Mesendoderm (in vitro differentiated cells): Measurements from ENCODE around the gene DAB2IP.

Experiments used
- DNase-seq: peaks from one replicate; pipeline ENCODE4 v3.0.0; 2013
- H2AK5ac ChIP-seq: 2 replicates; pipeline ENCODE4 v1.6.1; 2013; ENCODE audit warnings: low read length, inconsistent platforms
- H2BK120ac ChIP-seq: 2 replicates; pipeline ENCODE4 v1.6.1; 2013; ENCODE audit warnings: low read depth, mild to moderate bottlenecking, low read length, moderate library complexity, mixed read lengths
- H2BK15ac ChIP-seq: replicated peaks from 2 replicates; pipeline ENCODE4 v1.6.1; 2013; ENCODE audit warnings: low read depth, mild to moderate bottlenecking, moderate library complexity
- H2BK5ac ChIP-seq: 2 replicates; pipeline ENCODE4 v1.6.1; 2013; ENCODE audit warnings: low read length, inconsistent platforms
- H3K18ac ChIP-seq: 2 replicates; pipeline ENCODE4 v1.6.1; 2013; ENCODE audit warnings: mild to moderate bottlenecking, low read length, mixed read lengths
- H3K23ac ChIP-seq: one replicate; pipeline ENCODE4 v1.6.1; 2013; ENCODE audit warnings: low read length
- H3K27ac ChIP-seq: 2 replicates; pipeline ENCODE4 v1.5.1; 2013; ENCODE audit warnings: low read depth, mild to moderate bottlenecking, inconsistent platforms, low read length, moderate library complexity
- H3K27me3 ChIP-seq: 2 replicates; pipeline ENCODE4 v1.6.1; 2013; ENCODE audit warnings: low read length, control low read depth, mild to moderate bottlenecking, inconsistent platforms; ENCODE audit not compliant: insufficient read depth, poor library complexity
- H3K36me3 ChIP-seq: 2 replicates; pipeline ENCODE4 v1.6.1; 2013; ENCODE audit warnings: low read length, inconsistent platforms; ENCODE audit not compliant: control insufficient read depth, insufficient read depth
- H3K4ac ChIP-seq: one replicate; pipeline ENCODE4 v1.6.1; 2013; ENCODE audit warnings: low read depth, mild to moderate bottlenecking, low read length, moderate library complexity
- H3K4me1 ChIP-seq: 2 replicates; pipeline ENCODE4 v1.6.1; 2013; ENCODE audit warnings: low read depth, low read length, inconsistent platforms; ENCODE audit not compliant: control insufficient read depth
- H3K4me2 ChIP-seq: 2 replicates; pipeline ENCODE4 v1.6.1; 2013; ENCODE audit warnings: low read length
- H3K4me3 ChIP-seq: 2 replicates; pipeline ENCODE4 v1.5.1; 2013; ENCODE audit warnings: mild to moderate bottlenecking, low read length
- H3K56ac ChIP-seq: one replicate; pipeline ENCODE4 v1.6.1; 2013; ENCODE audit warnings: low read length
- H3K79me1 ChIP-seq: 2 replicates; pipeline ENCODE4 v1.6.1; 2013; ENCODE audit warnings: low read length, inconsistent platforms
- H3K79me2 ChIP-seq: 2 replicates; pipeline ENCODE4 v1.6.1; 2013; ENCODE audit warnings: mild to moderate bottlenecking, low read length; ENCODE audit not compliant: control insufficient read depth, insufficient read depth
- H3K9ac ChIP-seq: 2 replicates; pipeline ENCODE4 v1.6.1; 2013; ENCODE audit warnings: low read length, inconsistent platforms
- H4K5ac ChIP-seq: one replicate; pipeline ENCODE4 v1.6.1; 2013; ENCODE audit warnings: low read length
- H4K8ac ChIP-seq: one replicate; pipeline ENCODE4 v1.6.1; 2013; ENCODE audit warnings: low read depth, mild to moderate bottlenecking, control low read depth, low read length, moderate library complexity
- WGBS: extraction: QIAGEN DNeasy Blood & Tissue Kit; methylation state at CpG from one replicate; pipeline ENCODE4 v1.1.7; 2013; ENCODE audit warnings: low lambda C conversion rate, missing lambda C conversion rate; ENCODE audit not compliant: insufficient coverage; ENCODE audit errors: extremely low coverage; 5-methylcytosine and 5-hydroxymethylcytosine counted together

Gene DAB2IP

GRCh38 chr9:121776739-121777637 lies 125.6 kb downstream of the DAB2IP start:
- Histone ChIP-seq H3K9ac (no peak overlapping the region), H3K4me3 (no peak overlapping the region), H2BK15ac (no peak overlapping the region), H3K79me2 (no peaks in the 10 kb centered on the region), H3K4me2 (no peak overlapping the region), H3K56ac (no peak overlapping the region), H2BK120ac (no peak overlapping the region), H4K8ac (no peak overlapping the region), H3K27ac (no peak overlapping the region), H3K4me1 (no peaks in the 10 kb centered on the region), H3K23ac (no peak overlapping the region), H3K79me1 (no peaks in the 10 kb centered on the region), H4K5ac (no peak overlapping the region), H3K36me3 (peaks cover 4% of the 10 kb centered on the region), H3K4ac (no peak overlapping the region), H2AK5ac (no peak overlapping the region), H3K18ac (no peak overlapping the region), H2BK5ac (no peak overlapping the region), H3K27me3 (no peaks in the 10 kb centered on the region)
- no peak for DNase-seq
- no CpG with 5 or more reads among the region's 8 CpGs for WGBS

DNA sequence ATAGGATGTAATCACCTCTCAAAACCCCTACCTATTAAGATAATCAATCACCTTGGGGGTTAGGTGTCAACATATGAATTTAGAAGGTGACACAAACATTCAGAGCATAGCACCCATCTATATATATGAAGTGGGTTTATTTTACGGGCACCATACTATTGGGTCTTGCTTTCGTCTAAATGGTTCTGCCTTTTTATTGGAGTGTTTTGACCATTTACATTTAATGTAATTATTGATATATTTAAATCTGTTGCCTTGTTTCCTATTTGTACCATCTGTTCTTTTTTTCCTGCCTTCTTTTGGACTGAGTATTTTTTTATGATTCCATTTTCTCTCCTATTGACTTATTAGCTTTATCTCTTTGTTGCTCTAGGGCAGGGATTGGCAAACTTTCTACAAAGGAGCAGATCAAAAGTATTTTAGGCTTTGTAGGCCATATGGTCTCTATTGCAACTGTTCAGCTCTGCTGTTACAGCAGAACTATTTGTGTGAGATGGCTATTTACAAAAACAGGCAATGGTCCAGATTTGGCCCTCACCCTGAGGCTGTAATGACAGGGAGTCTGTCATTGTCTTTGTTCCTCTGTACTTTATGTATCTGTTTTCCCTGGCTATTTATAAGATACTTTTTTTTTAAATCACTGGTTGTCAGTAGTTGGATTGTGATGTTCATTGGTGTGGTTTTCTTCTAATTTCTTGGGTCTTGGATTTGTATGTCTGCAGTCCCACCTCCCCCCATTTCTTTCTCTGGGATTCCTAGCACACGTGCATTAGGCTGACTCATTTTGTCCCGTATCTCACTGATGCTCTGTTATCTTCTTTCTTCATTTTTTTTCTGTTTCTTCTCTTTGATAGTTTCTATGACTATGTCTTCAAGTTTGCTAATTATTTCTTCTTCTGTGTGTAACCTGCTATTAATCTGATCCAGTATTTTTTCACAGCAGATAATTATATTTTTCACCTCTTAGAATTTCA lies 127.1 kb downstream of the DAB2IP start:
- H3K56ac ChIP-seq: no peak overlapping the region
- no peak overlapping the region for H4K5ac ChIP-seq
- H3K79me2 ChIP-seq: no peaks in the 10 kb centered on the region
- H3K4me2 ChIP-seq: no peak overlapping the region
- no peak overlapping the region for H2BK120ac ChIP-seq
- no peak overlapping the region for H3K4ac ChIP-seq
- no peaks in the 10 kb centered on the region for H3K79me1 ChIP-seq
- H3K27ac ChIP-seq: no peak overlapping the region
- no peak overlapping the region for H3K18ac ChIP-seq
- no peak overlapping the region for H2BK5ac ChIP-seq
- no peak for DNase-seq
- no peak overlapping the region for H3K4me3 ChIP-seq
- H2AK5ac ChIP-seq: no peak overlapping the region
- no peak overlapping the region for H3K9ac ChIP-seq
- H3K23ac ChIP-seq: no peak overlapping the region
- no peak overlapping the region for H4K8ac ChIP-seq
- peaks cover 1% of the 10 kb centered on the region for H3K4me1 ChIP-seq
- WGBS: no CpG with 5 or more reads among the region's 4 CpGs
- H3K27me3 ChIP-seq: no peaks in the 10 kb centered on the region
- H3K36me3 ChIP-seq: peaks cover 4% of the 10 kb centered on the region
- no peak overlapping the region for H2BK15ac ChIP-seq

DNA sequence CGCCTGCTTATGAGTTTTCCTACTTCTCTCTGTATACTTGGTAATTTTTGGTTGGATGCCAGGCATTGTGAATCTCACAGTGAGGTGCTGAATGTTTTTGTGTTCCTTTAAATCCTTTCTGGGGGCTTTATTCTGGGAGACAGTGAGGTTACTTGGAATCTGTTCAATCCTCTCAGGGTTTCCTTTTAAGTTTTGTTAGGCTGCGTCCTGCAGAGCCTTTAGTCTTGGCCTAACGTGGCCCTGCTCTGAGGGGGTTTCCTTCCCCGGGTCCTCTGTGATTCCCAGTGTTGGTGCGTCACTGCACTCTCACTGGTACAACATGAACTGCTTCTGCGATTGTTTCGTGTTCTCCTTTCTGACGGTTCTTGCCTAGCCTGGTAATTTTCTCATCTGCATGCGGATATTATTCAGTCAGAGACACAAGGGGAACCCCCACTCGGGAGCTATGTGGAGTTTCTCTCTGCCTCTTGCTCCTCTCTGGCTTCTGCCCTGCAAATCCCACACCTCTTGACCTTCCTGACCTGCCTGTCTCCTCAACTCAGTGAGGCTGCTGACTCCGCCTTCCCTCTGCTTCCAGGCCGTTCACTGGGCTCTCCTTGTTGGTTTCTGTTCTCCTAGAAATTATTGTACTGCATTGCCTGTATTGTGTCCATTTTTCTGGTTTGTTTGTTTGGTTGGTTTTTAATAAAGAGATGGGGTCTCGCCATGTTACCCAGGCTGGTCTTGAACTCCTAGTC lies 128.1 kb downstream of the DAB2IP start:
- Histone ChIP-seq H3K9ac (no peak overlapping the region), H2AK5ac (no peak overlapping the region), H3K27me3 (no peaks in the 10 kb centered on the region), H3K36me3 (peaks cover 1% of the 10 kb centered on the region), H3K23ac (peak overlapping the region; percentile 72), H3K4me1 (peaks cover 5% of the 10 kb centered on the region), H3K79me1 (no peaks in the 10 kb centered on the region), H3K56ac (no peak overlapping the region), H3K4me2 (no peak overlapping the region), H3K27ac (no peak overlapping the region), H4K8ac (no peak overlapping the region), H2BK120ac (no peak overlapping the region), H3K79me2 (no peaks in the 10 kb centered on the region), H3K4ac (no peak overlapping the region), H3K4me3 (no peak overlapping the region), H2BK15ac (no peak overlapping the region), H3K18ac (no peak overlapping the region), H4K5ac (no peak overlapping the region), H2BK5ac (no peak overlapping the region)
- no CpG with 5 or more reads among the region's 13 CpGs for WGBS
- no peak for DNase-seq

DNA sequence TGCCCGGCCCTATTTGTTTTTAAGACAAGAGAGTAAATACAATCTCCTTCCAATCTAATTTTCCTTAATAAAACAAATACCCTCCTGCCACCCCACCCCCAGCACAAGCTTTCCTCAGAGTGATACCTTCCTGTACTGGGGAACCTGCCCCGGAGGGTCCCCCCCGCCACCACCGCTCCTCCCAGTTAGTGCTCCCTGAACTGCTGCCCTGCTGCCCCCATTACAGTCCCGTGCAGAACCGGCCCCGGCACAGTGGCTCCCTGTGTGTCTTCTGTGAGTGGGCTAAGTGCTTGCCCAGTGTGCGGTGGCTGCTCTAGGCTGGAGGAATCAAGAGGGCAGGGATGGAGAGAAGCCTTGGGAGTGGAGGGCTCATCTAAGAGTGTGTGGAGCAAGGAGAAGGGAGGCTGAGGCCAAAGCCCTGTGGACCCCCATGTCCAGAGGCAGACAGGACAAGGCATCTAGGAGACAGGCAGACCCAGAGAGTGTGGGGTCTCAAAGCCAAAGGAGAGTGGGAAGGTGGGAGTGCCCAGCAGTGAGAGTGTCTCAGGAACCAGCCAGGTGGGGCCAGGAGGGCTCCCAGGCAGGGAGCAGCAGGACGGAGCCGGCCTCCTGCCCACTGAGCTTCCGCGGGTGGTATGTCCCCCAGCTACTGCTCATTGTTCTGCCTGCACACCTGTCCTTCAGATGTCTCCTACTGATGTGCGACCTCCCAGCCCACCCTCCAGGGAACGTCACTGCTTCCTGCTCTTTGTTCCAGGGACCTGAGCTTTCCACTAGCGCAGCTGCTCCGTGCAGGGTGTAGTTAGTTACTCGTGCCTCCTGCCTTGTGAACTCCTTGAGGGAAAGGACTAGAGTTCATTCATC lies 129.0 kb downstream of the DAB2IP start:
- no peak overlapping the region for H3K27ac ChIP-seq
- H3K4me2 ChIP-seq: no peak overlapping the region
- no peak overlapping the region for H3K18ac ChIP-seq
- H2BK5ac ChIP-seq: no peak overlapping the region
- no peak overlapping the region for H3K9ac ChIP-seq
- H2AK5ac ChIP-seq: no peak overlapping the region
- H3K4me3 ChIP-seq: no peak overlapping the region
- DNase-seq: no peak
- WGBS: no CpG with 5 or more reads among the region's 17 CpGs
- H2BK15ac ChIP-seq: no peak overlapping the region
- H3K79me1 ChIP-seq: no peaks in the 10 kb centered on the region
- no peak overlapping the region for H4K5ac ChIP-seq
- no peaks in the 10 kb centered on the region for H3K79me2 ChIP-seq
- no peak overlapping the region for H3K4ac ChIP-seq
- H3K23ac ChIP-seq: no peak overlapping the region
- H2BK120ac ChIP-seq: no peak overlapping the region
- H3K36me3 ChIP-seq: peaks cover 1% of the 10 kb centered on the region
- peaks cover 5% of the 10 kb centered on the region for H3K4me1 ChIP-seq
- H3K56ac ChIP-seq: no peak overlapping the region
- H4K8ac ChIP-seq: no peak overlapping the region
- no peaks in the 10 kb centered on the region for H3K27me3 ChIP-seq

GRCh38 chr9:121781145-121781548 lies 129.7 kb downstream of the DAB2IP start:
- H2BK15ac ChIP-seq: no peak overlapping the region
- no peak overlapping the region for H2AK5ac ChIP-seq
- H2BK120ac ChIP-seq: no peak overlapping the region
- no peak overlapping the region for H3K27ac ChIP-seq
- H3K4me3 ChIP-seq: no peak overlapping the region
- H2BK5ac ChIP-seq: no peak overlapping the region
- H3K79me1 ChIP-seq: no peaks in the 10 kb centered on the region
- no peak overlapping the region for H3K18ac ChIP-seq
- no peaks in the 10 kb centered on the region for H3K27me3 ChIP-seq
- H4K8ac ChIP-seq: no peak overlapping the region
- DNase-seq: no peak
- no peak overlapping the region for H3K9ac ChIP-seq
- no peaks in the 10 kb centered on the region for H3K79me2 ChIP-seq
- H3K4ac ChIP-seq: no peak overlapping the region
- H3K4me2 ChIP-seq: no peak overlapping the region
- H3K23ac ChIP-seq: no peak overlapping the region
- no peak overlapping the region for H4K5ac ChIP-seq
- peaks cover 5% of the 10 kb centered on the region for H3K4me1 ChIP-seq
- WGBS: no CpG with 5 or more reads among the region's 8 CpGs
- peaks cover 1% of the 10 kb centered on the region for H3K36me3 ChIP-seq
- H3K56ac ChIP-seq: no peak overlapping the region
